GM18870 (cell line): ENCODE measurements around the gene CHDH.
A peak's percentile ranks its signal among the peaks of the same experiment; 100 is the strongest.

ENCODE experiments used
- ATAC-seq: cut with Tn5 transposase; IDR thresholded peaks from one replicate; pipeline ENCODE4 v1.9.1; 2021; ENCODE audit warnings: moderate library complexity; ENCODE audit not compliant: unreplicated experiment

CHDH gene

GRCh38 chr3:53809764-53810400 is 36.3 kb downstream of the CHDH start:
- ATAC-seq = no peak

GRCh38 chr3:53809267-53809666 is 37.0 kb downstream of the CHDH start:
- no peak for ATAC-seq

GRCh38 chr3:53808496-53808895 is 37.7 kb downstream of the CHDH start:
- ATAC-seq = no peak

GRCh38 chr3:53807117-53807810 is 39.0 kb downstream of the CHDH start:
- no peak for ATAC-seq

- ATAC-seq = no peak
Observed at GRCh38 chr3:53806182-53807116, 39.8 kb downstream of the CHDH start.

- ATAC-seq = no peak
Observed at GRCh38 chr3:53805463-53806159, 40.6 kb downstream of the CHDH start.

GRCh38 chr3:53804697-53805462 is 41.3 kb downstream of the CHDH start:
- peak; percentile 59 for ATAC-seq

GRCh38 chr3:53803816-53804695 is 42.2 kb downstream of the CHDH start:
- no peak for ATAC-seq

- ATAC-seq = no peak
Observed at GRCh38 chr3:53803124-53803815, 42.9 kb downstream of the CHDH start.

- ATAC-seq = no peak
Observed at GRCh38 chr3:53802256-53802880, 43.9 kb downstream of the CHDH start.

- no peak for ATAC-seq
Observed at GRCh38 chr3:53801319-53801718, 44.9 kb downstream of the CHDH start.

GRCh38 chr3:53800041-53800906 is 45.9 kb downstream of the CHDH start:
- ATAC-seq = no peak

- ATAC-seq = no peak
Observed at GRCh38 chr3:53799338-53799865, 46.8 kb downstream of the CHDH start.

GRCh38 chr3:53798144-53798543 is 48.1 kb downstream of the CHDH start:
- no peak for ATAC-seq

GRCh38 chr3:53795789-53796560 is 50.2 kb downstream of the CHDH start:
- no peak for ATAC-seq

- no peak for ATAC-seq
Observed at GRCh38 chr3:53795176-53795575, 51.0 kb downstream of the CHDH start.
